ENCODE measurements around the gene KAT6B. TPM values are rescaled to one million over a fixed set of nuclear protein-coding genes. Genes with fewer than 3 reads are reported as not detected.

KAT6B gene
- total and polyA plus RNA-seq, 11 donors = 10.4 to 61.3 (median 42.9) TPM

GRCh38 chr10:74808501-74808900, 17.9 kb upstream of the KAT6B start:
- H3K27me3 ChIP-seq = no peaks in the 10 kb centered on the region
- no peak overlapping the region for H3K4me3 ChIP-seq
- no peak overlapping the region for H3K27ac ChIP-seq
- H3K4me1 ChIP-seq = no peaks in the 10 kb centered on the region
- no peaks in the 10 kb centered on the region for H3K36me3 ChIP-seq
- WGBS, 4 donors = 90 to 96% (median 93%) methylated on average over 4 of the region's 4 CpGs
- DNase-seq (no peak), ATAC-seq (no peak)
- intact Hi-C loops (cut with DNase I) = no loop called here
- H3K9me3 ChIP-seq = peaks cover 0 to 6% (median 0%) of the 10 kb centered on the region in 12 donors
- TF ChIP-seq CTCF (IDR thresholded peaks at IDR 0.05) (no peak), POLR2A (IDR thresholded peaks at IDR 0.05) (no peak)

GRCh38 chr10:74810087-74810486, 16.3 kb upstream of the KAT6B start:
- no peaks in the 10 kb centered on the region for H3K36me3 ChIP-seq
- no peak for TF ChIP-seq POLR2A (IDR thresholded peaks at IDR 0.05)
- no peak for TF ChIP-seq CTCF (IDR thresholded peaks at IDR 0.05)
- H3K4me1 ChIP-seq = no peaks in the 10 kb centered on the region
- WGBS, 4 donors = 92 to 95% (median 93%) methylated on average over 2 of the region's 2 CpGs
- no peak overlapping the region for H3K4me3 ChIP-seq
- DNase-seq (no peak), ATAC-seq (no peak)
- H3K9me3 ChIP-seq = peaks cover 0 to 6% (median 0%) of the 10 kb centered on the region in 12 donors
- intact Hi-C loops (cut with DNase I) = no loop called here
- no peaks in the 10 kb centered on the region for H3K27me3 ChIP-seq
- H3K27ac ChIP-seq = no peak overlapping the region

GRCh38 chr10:74813381-74814259, 12.8 kb upstream of the KAT6B start:
- peak overlapping the region in 2 of 12 donors; percentile 4 to 9 for H3K4me3 ChIP-seq

More at GRCh38 chr10:74813381-74814259, 12.8 kb upstream of the KAT6B start:
- no peaks in the 10 kb centered on the region for H3K27me3 ChIP-seq
- H3K36me3 ChIP-seq = no peaks in the 10 kb centered on the region
- intact Hi-C loops (cut with DNase I) = no loop called here
- WGBS, 4 donors = 40 to 63% (median 46%) methylated on average over 31 to 53 of the region's 53 CpGs
- H3K9me3 ChIP-seq = peaks cover 0 to 17% (median 0%) of the 10 kb centered on the region in 12 donors
- no peak overlapping the region for H3K27ac ChIP-seq
- TF ChIP-seq POLR2A (IDR thresholded peaks at IDR 0.05) = no peak
- no peak for TF ChIP-seq CTCF (IDR thresholded peaks at IDR 0.05)
- H3K4me1 ChIP-seq = no peaks in the 10 kb centered on the region
- ATAC-seq (no peak), DNase-seq (no peak)
